AG04449 (cell line): Measurements from ENCODE around the gene DNAL4.

ENCODE experiments used
- CTCF ChIA-PET: fragments of 350-600 bp; formaldehyde crosslinking; extraction: SDS; loops from one replicate; lab custom pipeline; 2021; ENCODE audit warnings: antibody characterized with exemption; lab: Yijun Ruan, JAX
- POLR2A ChIA-PET: fragments of 400-600, 350-600 bp; formaldehyde crosslinking; extraction: SDS; loops from one replicate; lab custom pipeline; 2020; ENCODE audit warnings: antibody characterized with exemption, inconsistent platforms; lab: Yijun Ruan, JAX
- DNase-seq: peaks from one replicate; pipeline ENCODE4 v3.0.0-alpha.2; 2010; ENCODE audit warnings: low read depth, low spot score
- H3K4me3 ChIP-seq: 2 replicates; pipeline ENCODE4 v1.5.1; 2011; ENCODE audit warnings: low read depth, mild to moderate bottlenecking, control low read depth, low read length
- CTCF ChIP-seq: IDR thresholded peaks from one replicate; pipeline ENCODE4 v1.5.1; 2011; ENCODE audit warnings: mild to moderate bottlenecking, moderate library complexity, low read length, control low read depth, inconsistent platforms; ENCODE audit not compliant: insufficient read depth; ENCODE audit errors: missing control alignments

The DNAL4 gene

DNA sequence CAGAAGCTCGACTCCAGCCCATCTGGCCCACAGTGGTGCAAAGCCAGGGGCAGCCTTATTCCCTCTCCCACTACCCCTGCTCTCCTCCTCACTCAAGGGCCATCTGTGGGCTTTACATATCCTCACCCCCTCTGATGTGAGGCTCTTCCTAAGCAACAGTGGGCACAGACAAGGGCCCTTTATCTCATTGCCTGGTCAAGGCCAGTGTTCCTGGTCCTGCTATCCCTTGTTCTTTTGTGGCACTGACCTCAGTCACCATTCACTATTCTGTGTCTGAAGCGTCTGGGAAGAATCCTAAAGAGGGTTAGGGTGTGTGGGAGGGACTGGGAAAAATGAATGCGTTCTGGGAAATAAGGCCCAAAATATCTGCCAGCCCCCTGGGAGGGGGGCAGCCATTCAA lies 7.3 kb downstream of the DNAL4 start:
- no peak for TF ChIP-seq CTCF
- ChIA-PET CTCF (interaction anchor here (10.8 kb wide), 1 partner anchor 18 kb away, joined by 137 read pairs; no protein-coding TSS in a partner anchor), POLR2A (no interaction called here)
- no peak for DNase-seq
- no peak overlapping the region for H3K4me3 ChIP-seq

GRCh38 chr22:38784856-38785255 lies 9.1 kb downstream of the DNAL4 start:
- no peak for TF ChIP-seq CTCF

DNA sequence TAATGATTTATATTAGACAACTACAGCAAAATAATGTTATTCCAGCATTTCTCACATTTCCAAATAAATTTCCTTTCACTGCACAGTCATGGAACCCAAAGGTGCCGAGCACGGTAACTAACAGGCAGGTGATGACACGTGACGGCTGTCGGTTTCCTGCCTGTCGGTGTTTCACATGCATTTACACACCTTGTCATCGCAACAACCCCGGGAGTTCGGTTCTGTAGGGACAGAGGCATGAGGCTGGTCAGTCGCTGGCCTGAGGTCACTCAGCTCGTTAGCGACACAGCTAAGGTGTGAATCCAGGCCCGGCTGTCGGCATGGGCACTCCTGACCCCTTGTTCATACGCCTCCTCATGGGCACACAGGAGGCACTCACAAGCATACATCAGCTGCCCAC lies 9.9 kb downstream of the DNAL4 start:
- TF ChIP-seq CTCF, result no peak
- H3K4me3 ChIP-seq, result no peak overlapping the region
- no peak for DNase-seq
- CTCF ChIA-PET, result interaction anchor here (1.5 to 10.8 kb wide), 4 partner anchors 8 to 86 kb away, joined by 3 to 137 read pairs (median 6); partner anchors contain the start of gene NPTXR
- POLR2A ChIA-PET, result no interaction called here

More at GRCh38 chr22:38784856-38785255, 9.1 kb downstream of the DNAL4 start:
- H3K4me3 ChIP-seq, result no peak overlapping the region
- DNase-seq, result no peak
- ChIA-PET POLR2A (no interaction called here), CTCF (interaction anchor here (0.9 to 10.8 kb wide), 8 partner anchors 10 to 219 kb away, joined by 3 to 137 read pairs (median 4); partner anchors contain the start of gene NPTXR)

DNA sequence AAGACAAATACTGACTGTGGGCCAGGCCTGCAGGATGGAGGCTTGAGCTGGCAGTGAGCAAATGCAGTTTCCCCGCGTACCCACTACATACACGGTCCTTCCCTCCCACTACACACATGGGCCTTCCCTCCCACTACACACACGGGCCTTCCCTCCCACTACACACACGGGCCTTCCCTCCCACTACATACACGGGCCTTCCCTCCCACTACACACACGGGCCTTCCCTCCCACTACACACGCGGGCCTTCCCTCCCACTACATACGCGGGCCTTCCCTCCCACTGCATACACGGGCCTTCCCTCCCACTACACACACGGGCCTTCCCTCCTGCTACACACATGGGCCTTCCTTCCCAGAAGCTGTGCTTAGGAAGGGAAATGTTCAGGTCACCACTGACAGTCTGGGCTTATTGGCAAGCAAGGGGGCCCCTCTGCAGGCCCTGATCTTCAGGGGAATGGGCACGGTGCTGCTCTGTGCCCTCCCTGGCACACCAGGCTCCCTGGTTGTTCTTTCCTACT lies 10.8 kb downstream of the DNAL4 start:
- POLR2A ChIA-PET, result no interaction called here
- CTCF ChIA-PET, result interaction anchor here (1.5 to 10.8 kb wide), 4 partner anchors 9 to 87 kb away, joined by 3 to 137 read pairs (median 6); partner anchors contain the start of gene NPTXR
- H3K4me3 ChIP-seq, result no peak overlapping the region
- no peak for TF ChIP-seq CTCF
- no peak for DNase-seq

DNA sequence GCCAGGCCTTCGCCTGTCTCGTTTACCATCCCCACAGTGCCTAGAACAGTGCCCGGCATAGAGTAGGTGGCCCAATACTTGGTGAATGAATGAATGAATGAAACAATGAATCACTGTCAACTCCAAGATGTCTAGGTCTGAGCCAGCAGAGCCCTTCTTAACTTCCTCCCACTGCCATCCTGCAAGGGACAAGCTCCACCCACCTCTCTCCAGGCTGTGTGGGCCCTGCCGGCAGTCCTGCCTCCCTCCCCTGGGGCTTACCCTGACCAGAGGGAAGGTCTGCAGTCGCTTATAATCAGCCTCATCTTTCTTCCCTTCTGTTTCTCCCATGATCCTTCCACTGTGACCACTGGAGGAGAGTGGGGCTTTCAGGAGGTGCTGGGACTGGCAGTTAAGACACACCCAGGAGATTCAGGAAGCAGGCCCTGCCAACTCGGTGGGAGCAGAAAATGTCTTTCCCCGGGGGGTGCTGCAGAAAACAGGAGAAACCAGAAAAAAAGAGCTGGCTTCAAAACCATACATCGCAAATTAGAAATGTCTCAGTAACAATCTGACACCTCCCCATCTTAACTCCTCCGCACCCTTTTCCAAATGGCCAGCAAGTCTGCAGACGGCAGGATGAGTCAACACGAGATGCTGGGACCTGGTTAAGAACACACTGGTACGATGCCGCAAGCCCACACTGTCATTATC lies 11.4 kb downstream of the DNAL4 start:
- POLR2A ChIA-PET, result interaction anchor here (0.6 kb wide), 1 partner anchor 296 kb away, joined by 3 read pairs; no protein-coding TSS in a partner anchor
- no peak for DNase-seq
- TF ChIP-seq CTCF, result no peak
- CTCF ChIA-PET, result interaction anchor here (1.7 to 10.8 kb wide), 3 partner anchors 10 to 87 kb away, joined by 4 to 137 read pairs (median 7); no protein-coding TSS in a partner anchor
- H3K4me3 ChIP-seq, result no peak overlapping the region

DNA sequence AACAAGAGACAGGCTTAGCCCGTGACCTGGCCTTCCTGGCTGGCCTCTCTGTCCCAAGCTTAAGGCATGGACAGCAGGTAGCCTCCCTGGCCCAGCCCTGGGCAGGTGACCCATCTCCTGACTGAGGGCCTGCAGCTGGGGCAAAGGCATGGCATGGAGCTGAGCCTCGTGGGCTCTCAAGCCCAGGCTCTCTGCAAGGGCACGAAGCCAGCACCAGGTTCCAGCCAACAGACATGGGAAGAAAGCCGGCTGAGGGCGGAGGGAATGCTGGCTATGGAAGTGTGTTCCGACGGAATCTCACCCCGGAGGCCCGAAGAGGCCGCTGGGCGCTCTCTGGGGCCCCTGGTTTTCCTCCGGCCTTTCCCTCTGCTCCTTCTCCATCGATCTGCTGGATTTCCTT lies 12.9 kb downstream of the DNAL4 start:
- POLR2A ChIA-PET, result no interaction called here
- no peak overlapping the region for H3K4me3 ChIP-seq
- CTCF ChIA-PET, result interaction anchor here (1.1 to 10.8 kb wide), 2 partner anchors 13 to 89 kb away, joined by 3 to 137 read pairs; no protein-coding TSS in a partner anchor
- TF ChIP-seq CTCF, result no peak
- DNase-seq, result no peak
